Middle frontal gyrus (tissue), 1 donor: ENCODE results near the gene KLK2.

Experiments
- DNase-seq: peaks from one replicate; pipeline ENCODE4 v3.0.0-alpha.2; 2015; ENCODE audit warnings: low spot score; ENCODE audit errors: extremely low spot score

The KLK2 gene

DNA sequence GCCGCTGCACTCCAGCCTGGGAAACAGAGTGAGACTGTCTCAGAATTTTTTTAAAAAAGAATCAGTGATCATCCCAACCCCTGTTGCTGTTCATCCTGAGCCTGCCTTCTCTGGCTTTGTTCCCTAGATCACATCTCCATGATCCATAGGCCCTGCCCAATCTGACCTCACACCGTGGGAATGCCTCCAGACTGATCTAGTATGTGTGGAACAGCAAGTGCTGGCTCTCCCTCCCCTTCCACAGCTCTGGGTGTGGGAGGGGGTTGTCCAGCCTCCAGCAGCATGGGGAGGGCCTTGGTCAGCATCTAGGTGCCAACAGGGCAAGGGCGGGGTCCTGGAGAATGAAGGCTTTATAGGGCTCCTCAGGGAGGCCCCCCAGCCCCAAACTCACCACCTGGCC lies at the start of gene KLK2:
Gene KLK2 (plus strand): TSS at position 384 of the 400 bp plus-strand sequence. CDS start 35 bp downstream, outside the sequence.
- no peak for DNase-seq

DNA sequence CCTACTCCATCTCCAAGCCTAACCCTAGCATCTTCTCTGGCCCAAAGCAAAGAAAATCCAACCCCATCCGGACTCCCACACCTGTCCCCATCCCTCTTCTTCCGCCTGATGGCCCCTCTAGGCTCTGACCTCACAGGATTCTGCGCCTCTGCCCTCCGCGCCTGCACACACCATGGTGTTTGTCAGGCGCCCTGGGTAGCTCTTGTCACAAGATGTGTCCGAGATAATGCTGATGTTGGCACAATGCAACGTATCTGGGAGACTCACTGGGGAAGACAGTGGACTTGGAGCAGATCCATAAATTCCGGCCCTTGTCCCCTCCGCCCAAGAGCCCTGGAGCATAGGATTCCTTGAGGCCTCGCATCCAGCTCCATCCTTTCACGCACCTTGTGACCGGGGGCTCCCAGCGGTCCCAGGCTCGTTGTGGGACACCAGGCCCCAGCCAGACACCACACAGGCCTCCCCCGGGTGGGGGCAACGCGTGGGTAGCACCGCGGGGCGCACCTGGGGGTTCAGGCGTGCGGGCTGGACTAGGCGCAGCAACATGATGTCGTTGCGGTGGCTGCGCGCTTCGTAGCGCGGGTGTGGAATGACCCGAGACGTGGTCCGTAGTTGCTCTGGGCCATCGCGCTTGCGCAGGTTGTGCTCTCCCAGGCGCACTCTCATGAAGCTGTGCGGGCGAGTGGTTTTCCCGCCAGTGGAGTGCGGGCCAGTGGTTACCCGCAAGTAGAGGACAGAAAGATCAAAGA lies 46.6 kb upstream of the KLK2 start:
- DNase-seq = no peak

DNA sequence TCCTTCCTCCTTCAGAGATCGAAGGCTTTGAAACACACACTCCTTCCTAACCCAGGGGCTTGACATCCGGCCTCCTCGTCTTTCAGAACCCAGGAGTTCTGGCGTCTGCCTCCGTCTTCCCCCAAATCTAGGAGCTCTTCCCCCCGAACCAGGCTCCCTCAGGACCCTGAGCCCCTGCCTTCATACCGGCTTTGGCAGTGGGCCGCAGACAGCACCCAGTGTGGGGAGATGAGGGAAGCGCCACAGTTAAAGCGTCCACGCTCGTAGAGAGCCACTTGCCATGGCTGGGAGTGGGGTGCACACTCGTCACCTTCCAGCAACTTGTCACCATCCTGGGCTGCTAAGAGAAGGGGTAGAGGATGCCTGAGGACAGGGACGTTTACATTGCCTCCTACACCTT lies 45.8 kb upstream of the KLK2 start:
- DNase-seq = no peak

DNA sequence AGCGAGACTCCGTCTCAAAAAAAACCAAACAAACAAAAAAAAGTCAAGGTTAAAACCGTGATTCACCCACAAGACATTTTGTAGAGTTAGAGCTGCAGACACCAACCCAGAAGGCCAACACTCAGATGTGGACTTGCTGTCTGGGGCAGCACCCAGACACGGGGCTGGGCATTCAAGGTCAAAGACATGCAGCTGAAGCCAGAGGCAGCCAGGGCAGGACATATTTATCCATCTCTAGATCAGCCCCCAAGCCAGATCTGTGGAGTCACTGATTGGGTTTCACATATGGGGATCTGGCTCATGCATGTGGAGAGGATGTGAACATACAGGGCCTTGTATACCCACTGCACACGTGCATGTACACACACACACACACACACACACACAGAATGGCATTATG lies 43.4 kb upstream of the KLK2 start:
- DNase-seq = no peak

DNA sequence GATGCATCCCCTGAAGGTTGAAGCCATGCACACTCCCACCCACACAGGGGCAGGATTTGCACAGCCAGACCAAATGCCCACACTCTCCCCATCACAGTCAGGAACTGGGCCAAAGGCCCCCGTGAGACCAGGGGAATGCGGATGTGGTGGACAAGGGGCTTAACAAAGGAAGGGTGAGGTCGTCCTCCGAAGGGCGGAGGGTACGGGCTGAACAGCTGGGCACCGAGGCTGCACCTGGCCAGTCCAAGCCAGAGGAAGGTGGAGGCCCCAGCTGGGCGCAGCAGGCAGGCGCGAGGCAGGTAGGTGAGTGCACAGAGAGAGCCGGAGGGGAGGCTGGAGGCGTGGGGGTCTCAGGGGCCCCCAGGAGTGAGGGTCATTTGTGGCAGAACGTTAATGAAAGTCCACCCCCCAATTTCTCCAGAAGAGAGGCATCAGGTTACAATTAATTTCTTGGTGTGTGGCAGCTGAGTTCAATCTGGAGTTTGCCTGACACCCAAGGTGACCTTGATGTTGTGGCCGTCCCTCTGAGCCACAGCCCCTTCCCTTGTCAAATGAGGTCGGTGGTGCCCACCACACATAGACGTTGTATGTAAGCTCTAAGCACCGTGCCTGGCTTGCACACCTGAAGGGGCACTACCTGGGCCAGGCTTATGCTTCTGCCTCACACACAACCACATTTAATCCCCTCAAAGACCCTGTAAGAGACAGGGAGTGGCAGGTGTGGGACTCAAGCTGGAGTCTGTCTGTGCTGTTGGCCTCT lies 42.8 kb upstream of the KLK2 start:
- no peak for DNase-seq

DNA sequence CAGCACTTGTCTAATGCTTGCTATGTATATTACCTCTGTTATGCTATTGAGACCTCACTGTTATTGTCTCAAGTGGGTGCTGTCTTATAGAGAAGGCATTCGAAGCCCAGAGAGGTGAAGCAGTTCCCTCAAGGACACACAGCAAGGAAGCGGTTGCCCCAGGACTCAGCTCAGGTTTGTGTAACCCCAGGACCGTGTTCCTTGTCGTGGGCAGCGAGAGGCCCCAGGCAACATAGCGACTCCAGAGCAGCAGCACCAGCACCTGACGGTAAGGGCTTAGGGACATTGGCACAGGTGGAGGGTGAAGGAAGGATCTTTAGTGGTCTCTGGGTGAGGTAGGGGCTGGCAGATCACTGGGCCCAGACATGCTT lies 42.2 kb upstream of the KLK2 start:
- DNase-seq = no peak

DNA sequence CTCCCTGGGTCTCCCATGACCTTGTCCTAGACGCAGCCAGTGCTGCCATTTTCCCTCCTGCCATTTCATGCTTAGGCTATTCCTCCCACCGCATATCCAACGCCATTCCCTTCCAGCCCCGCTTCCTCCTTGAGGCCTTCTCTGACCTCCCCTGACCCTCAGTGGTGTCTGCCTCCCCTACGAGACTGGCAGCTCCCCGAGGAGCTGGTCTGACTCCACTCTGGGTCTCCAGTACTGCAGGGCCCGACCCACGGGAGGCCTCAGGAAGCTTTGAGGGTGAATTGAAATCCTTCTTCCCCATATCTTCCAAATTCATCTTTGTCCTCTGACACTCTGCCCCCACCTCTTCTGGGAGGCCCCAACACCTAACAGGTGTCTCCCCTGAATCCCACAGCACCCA lies 40.6 kb upstream of the KLK2 start:
- DNase-seq = no peak

DNA sequence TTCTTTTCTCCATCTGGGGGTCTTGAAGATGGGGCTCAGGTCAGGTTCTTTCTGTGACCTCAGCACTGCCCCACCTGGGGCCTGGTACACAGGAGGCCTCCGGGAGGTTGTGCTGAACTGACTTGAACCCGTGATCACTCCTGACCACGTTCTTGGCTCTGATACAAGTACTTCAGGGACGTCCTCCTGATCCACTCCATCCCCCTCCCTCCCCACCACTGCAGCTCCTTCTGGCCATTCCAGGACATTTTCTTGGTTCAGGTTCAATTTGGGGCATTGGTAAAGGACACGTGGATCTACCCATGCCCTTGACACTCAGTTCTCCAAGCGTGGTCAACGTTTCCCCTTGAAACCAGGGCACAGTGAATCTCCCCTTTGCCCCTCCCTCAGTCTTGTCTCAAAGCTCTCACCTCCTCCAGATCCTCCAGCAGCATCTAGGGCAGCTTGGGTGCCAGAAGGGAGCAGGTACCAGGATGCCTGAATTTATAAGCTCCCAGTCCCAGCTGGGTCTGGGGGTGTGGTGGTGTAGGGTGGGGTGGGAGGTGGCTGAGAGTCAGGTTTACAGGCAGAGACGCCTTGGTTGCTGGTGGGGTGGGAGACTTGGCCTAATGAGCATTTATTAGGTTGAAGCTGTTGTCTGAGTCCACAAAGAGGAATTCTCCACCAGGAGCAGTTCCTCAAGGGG lies 40.0 kb upstream of the KLK2 start, which contains the start of gene KLK15:
Gene KLK15 (minus strand): TSS at position 458 of the 685 bp plus-strand sequence. CDS start 2,082 bp downstream, outside the sequence.
- no peak for DNase-seq

DNA sequence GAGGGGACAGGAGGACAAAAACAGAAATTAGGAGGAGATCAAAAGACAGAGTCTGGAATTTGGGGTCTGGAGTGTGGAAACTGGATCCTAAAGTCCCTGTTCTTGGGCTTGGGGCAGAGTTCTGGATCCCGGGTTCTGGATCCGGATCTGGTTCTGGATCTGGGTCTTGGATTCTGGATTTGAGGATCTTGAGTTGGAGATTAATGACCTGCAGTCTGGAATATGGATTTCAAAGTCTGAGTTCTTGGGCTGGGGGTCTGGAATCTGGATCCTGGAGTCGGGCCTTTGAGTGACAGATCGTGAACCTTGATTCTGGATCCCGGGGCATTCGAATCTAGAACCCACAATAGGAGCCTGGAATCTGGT lies 39.5 kb upstream of the KLK2 start:
- no peak for DNase-seq

DNA sequence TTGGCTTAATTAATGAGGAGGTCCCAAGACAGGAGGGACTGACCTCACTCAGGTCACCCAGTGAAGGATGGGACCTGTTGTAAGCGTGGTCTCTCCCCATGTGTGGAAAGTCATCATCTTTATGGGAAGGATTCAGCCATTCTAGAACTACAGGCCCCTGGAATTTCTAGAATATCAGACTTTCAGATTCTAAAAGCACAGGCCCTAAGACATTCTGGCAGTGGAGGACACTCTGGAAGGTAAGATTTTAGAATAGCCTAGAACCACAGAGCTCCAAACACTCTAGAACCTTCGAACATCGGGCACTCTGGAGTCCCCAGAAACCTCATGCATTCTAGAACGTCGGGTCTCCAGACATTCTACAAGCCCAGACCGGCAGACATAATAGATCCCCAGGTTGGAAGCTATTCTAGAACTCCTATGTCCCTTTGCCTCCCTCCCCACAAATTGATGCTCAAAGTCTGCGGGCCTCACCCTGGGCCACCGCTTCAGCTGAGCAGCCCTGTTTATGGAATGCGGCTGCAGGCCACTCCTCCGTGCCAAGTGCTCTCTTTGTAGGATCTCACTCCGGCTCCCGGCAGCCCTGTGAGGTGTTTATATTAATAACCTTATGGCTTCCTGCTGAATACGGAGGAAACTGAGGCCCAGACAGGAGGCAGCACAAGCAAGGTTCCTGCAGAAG lies 38.0 kb upstream of the KLK2 start:
- DNase-seq = no peak

DNA sequence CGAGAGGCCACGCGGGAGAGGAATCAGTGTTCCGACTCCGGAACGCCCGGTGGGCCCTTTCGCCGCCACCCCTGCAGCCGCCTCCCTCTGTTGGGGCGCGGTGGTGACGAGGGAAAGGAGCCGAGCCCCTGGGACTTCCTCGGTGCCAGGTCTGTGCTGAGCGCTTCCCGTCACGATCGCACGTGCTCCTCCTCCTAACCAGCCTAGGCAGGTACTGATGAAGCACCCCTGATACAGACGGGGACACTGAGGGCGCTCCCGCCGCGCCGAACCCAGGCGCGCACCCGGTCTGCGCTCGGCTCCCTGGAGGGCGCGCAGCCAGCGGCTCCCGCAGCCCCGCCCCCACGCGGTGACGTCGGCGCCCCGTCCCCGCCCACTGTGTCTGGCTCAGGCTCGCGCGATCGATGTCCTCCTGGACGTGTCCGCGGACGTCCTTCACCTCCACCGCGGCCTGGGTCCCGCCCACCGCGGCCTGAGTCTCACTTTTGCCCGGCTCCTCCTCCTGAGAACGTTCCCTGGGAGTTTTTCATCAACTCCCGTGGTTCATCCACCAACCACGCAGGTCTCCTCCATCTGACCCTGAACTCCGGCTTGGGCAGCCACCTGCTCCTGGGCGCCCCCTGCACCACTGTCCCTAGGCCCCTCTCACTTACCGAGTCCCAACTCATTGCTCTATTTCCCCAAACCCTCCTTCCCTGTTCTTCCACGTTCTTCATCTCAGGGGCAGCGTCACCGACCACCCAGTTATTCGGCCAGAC lies 37.3 kb upstream of the KLK2 start:
- peak; percentile 4 for DNase-seq

DNA sequence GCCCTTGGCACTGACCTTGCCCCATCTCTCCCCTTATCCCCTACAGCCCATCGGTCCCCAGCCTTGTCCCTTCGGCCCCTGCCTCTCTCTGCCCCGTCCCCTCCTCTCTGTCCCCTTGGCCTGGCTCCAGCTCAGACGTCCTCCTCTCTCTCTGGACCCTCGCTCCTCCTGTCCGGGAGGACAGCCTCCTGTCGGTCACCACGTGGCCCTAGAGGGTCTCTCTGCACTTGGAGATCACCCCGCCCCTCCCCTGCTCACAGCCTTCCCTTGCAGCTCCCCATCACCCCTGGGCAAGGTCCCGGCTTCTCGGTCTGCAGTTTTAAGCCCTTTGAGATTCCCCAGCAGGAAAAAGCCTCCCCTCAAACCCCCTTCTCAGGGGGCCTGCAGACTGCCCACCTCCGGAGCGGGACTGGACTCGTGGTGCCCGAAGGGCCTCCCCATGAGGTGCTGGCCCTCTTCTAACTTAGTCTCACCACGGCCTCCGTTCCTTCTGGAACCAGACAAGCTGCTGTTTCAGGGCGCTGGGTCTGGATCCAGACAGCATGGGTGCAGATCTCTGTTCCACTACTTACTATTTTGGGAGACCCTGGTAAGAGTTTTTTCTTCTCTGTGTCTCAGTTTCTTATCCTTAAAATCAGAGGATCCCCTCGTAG lies 36.6 kb upstream of the KLK2 start:
- no peak for DNase-seq

DNA sequence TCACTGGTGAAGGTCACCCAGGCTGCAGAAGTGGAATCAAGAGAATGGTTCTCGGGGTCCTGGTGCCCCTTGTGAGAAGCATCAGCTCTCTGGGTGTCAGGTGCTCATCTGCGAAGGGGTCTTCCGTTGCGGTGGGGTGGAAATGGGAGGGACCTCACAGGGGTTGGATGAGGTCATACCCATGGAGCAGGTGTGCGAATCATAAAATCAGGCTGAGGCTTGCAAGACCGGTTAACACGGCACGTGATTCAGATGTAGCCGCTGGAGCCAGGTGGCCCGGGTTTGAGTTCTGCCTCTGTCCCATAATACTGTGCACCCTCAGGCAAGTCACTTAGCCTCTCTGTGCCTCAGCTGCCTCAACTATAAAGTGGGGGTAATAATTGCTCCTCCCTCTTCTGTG lies 35.9 kb upstream of the KLK2 start:
- DNase-seq = no peak

DNA sequence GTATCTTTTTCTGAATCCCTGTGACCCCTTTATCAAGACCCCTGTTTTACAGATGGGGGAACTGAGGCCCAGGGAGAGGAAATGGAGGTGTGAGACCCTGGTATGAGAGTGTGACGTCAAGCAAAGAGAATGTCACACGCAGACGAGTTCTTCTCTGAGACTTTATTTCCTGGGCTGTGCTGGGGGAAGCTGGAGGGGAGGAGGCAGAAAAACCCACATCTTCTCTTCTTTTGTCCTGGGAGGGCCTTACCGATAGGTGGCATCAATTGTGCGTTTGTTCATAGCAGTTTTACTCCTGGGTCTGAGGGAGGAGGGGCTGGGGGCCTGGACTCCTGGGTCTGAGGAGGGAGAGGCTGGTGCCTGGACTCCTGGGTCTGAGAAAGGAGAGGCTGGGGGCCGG lies 35.0 kb upstream of the KLK2 start:
- DNase-seq = no peak

DNA sequence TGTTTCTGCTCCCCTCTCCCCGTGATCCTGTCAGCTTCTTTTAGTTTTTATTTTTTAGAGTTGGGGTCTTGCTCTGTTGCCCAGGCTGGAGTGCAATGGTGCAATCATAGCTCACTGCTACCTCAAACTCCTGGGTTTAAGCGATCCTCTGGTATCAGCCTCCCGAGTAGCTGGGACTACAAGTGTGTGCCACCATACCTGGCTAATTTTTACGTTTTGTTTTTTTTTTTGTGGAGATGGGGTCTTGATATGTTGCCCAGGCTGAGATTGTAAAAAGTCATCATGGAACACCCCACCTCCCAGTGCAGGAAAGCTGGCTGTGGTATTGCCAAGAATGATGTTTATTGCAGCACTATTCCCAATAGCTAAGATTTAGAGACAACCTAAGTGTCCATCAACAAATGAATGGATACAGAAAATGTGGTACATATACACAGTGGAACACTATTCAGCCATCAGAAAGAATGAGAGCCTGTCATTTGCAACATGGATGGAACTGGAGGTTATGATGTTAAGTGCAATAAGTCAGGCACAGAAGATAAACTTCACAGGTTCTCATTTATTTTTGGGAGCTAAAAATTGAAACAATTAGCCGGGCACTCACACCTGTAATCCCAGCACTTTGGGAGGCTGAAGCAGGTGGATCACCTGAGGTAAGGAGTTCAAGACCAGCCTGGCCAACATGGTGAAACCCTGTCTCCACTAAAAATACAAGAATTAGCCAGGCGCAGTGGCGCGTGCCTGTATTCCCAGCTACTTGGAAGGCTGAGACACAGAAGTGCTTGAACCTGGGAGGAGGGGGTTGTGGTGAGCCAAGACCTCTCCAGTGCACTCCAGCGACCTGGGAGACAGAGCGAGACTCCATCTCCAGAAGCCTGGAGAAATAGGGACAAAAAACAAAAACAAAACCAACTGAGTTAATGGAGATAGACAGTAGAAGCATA lies 33.3 kb upstream of the KLK2 start:
- DNase-seq = no peak

DNA sequence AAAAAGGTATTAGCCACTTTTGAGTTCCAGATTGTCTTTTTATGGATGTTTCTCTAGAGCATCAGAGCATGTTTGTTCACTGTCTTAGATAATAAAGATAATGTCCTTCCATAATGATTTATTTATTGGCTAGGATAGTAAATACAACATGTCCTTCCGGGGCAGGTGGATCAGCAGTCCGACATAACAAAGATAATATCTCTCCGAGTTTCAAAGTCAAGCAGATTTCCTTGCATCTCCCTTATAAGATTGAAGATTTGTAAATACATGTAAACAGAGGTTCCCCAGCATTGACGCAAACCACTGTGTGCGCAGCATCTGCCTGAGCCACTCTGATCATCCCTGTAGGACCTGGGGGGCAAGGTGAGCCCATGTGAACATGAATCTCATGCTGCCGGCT lies 31.1 kb upstream of the KLK2 start:
- DNase-seq = no peak

DNA sequence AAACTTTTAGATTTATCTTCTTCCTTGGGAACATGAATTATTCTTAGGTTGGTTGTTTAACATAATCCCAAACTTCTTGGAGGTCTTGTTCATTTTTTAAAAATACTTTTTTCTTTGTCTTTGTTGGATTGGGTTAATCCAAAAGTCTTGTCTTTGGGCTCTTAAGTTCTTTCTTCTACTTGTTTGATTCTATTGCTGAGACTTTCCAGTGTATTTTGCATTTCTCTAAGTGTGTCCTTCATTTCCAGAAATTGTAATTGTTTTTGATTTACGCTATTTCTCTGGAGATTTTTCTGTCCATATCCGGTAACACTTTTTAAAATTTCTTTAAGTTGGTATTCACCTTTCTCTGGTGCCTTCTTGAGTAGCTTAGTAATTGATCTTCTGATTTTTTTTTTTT lies 30.0 kb upstream of the KLK2 start:
- no peak for DNase-seq

DNA sequence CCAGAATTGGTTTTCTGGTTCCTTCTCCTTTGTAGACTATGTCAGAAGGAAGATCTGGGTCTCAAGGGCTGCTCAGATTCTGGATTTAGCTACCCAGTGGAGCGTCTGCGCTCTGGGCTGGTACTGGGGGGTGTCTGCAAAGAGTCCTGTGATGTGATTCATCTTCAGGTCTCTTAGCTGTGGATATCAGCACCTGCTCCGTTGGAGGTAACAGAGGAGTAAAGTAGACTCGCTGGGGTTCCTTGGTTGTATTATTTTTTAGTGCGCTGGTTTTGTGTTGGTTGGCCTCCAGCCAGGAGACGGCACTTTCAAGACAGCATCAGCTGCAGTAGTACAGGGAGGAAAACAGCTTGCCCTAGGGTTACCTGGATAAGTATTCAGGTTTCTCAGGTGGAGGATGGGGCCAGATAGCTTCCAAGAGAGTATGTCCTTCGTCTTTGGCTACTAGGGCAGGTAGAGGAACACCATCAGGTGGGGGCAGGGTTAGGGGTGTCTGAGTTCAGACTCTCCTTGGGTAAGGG lies 29.5 kb upstream of the KLK2 start:
- no peak for DNase-seq

DNA sequence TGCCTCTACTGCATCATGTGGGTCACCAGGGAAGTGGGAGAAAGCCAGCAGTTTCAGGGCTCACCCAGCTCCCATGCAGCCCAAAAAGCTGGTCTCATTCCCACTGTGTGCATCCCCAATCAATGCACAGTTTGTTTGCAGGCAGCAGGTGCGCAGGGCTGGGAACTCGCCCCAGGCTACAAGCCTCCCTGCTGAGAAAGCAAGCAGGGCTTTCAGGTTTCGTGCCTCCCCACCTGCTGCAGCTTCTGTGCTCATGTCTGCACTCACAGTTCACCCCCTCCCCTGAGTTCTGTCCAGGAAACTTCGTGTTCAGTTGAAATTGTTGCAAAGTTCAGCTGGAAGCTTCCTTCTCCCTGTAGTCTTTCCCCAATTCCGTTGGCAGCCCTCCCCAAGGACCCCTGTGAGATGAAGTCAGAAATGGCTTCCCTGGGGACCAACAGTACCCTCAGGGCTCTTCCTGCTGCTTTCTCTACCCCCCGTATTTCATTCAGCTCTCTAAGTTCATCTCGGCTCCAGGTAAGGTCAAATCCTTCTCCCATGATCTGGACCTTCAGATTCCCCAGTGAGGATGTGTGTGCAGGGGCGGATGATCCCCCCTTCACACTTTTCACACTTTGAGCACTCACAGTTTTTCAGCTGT lies 28.8 kb upstream of the KLK2 start:
- DNase-seq = no peak
